ENCODE results near the gene STYK1.

GRCh38 chr12:10614056-10614370, 59.8 kb downstream of the STYK1 start:
- TF ChIP-seq CTCF (conservative IDR thresholded peaks at IDR 0.05 in 1 of 2, IDR thresholded peaks at IDR 0.05 in 1 of 2; ENCODE audit: low read depth in 1 of 2, low read length in 2 of 2) = no peak
- no peak for TF ChIP-seq EZH2 (IDR thresholded peaks at IDR 0.05; ENCODE audit: low read length, missing control alignments)

Measured in fibroblast of lung (primary cell).